Thoracic aorta (tissue), 2 donors: ENCODE data around the gene GTF2I. TPM values are rescaled to one million over a fixed set of nuclear protein-coding genes. Genes with fewer than 3 reads are reported as not detected.
"Not testable (repeated sequence)": the region's sequence is repeated elsewhere in the genome, so short reads cannot be mapped to it uniquely, and the experiment has no call there.

ENCODE experiments used
- ATAC-seq: fragments of 150-250 bp; one replicate; pipeline ENCODE4 v1.8.0; 2017; ENCODE audit warnings: low read depth; ENCODE audit not compliant: insufficient number of reproducible peaks, low FRiP score
- DNase-seq: peaks from one replicate; pipeline ENCODE4 v3.0.0-alpha.2; 2020; ENCODE audit warnings: low spot score
- H3K27ac ChIP-seq, 2 donors: fragments of 200-600 bp; sonication (generic); 1 replicate in 1 of 2; 2 replicates in 1 of 2; pipeline ENCODE4 v1.5.1; 2016; ENCODE audit warnings: mild to moderate bottlenecking in 2 of 2, moderate library complexity in 2 of 2
- H3K27me3 ChIP-seq: fragments of 200-600 bp; sonication (generic); replicated peaks from 2 replicates; pipeline ENCODE4 v1.6.0; 2016; ENCODE audit warnings: mild to moderate bottlenecking; ENCODE audit not compliant: insufficient read depth
- H3K36me3 ChIP-seq: fragments of 200-600 bp; sonication (generic); one replicate; pipeline ENCODE4 v1.5.1; 2016
- H3K4me1 ChIP-seq, 2 donors: fragments of 200-600 bp; sonication (generic); 1 replicate in 1 of 2; 2 replicates in 1 of 2; pipeline versions ENCODE4 v1.5.1 to v1.6.0; 2016; ENCODE audit warnings: low read depth in 2 of 2, mild to moderate bottlenecking in 1 of 2; ENCODE audit not compliant: control insufficient read depth in 1 of 2
- H3K4me3 ChIP-seq: fragments of 200-600 bp; sonication (generic); 2 replicates; pipeline ENCODE4 v1.5.1; 2016; ENCODE audit warnings: mild to moderate bottlenecking
- H3K9me3 ChIP-seq: fragments of 200-600 bp; sonication (generic); 2 replicates; pipeline ENCODE4 v1.5.1; 2016
- total RNA-seq, 2 donors: library from RNA; depleted of rRNA; stranded (reverse); fragments of >200 nt; gene quantifications; one replicate each; pipeline versions ENCODE4 v1.1.0 to v1.2.3, GENCODE V29; 2016
- TF ChIP-seq, protein P1 (sequence below): fragments of 200-600 bp; sonication (generic); IDR thresholded peaks from one replicate; pipeline ENCODE4 v1.5.1; 2019; ENCODE audit warnings: antibody characterized with exemption

Gene GTF2I
- total RNA-seq, 2 donors from 2014 or later: 107 to 157 TPM

DNA sequence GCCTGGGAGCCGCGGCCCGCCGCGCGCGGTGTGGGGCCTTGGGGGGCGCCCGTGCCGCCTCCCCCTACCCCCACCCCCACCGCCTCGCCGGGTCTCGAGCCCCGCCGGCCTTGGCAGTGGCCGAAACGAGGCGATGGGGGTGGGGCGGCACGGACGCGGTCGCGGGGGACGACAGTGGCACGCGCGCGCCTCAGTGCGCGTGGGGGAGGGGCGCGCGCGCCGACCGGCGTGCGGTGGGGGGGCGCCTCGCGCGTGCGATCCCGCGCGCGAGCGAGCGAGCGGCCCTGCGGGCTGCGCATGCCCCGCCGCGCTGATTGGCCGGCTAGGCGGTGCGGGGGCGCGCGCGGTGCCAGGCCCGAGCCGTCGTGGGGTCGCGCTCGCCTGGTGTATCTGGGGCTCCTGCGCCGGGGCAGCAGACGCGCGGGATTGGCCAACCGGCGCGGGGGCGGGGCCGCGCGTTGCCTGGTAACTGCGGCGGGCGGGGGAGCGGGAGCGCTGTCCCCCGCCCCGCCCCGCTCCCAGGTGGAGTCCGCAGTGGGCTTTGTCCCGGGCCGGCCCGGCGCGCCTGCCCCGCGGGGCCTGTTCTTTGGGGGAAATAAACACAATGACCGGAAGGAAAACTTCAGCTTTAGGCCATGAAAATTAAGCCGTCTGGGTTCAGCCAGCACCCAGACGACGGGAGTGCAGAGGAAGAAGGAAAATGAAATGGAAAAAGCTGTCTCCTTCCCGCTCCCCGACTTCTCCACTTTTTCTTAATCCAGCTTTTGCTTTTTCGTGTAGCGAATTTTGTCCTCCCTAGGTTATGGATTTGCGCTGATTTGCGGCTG lies 873 bp downstream of the GTF2I start:
- Histone ChIP-seq H3K4me3 (peak overlapping the region; percentile 96), H3K9me3 (no peaks in the 10 kb centered on the region), H3K4me1 (peaks cover 35 to 51% of the 10 kb centered on the region in 2 donors), H3K27me3 (no peaks in the 10 kb centered on the region), H3K27ac (peak overlapping the region; percentile 85 to 90), H3K36me3 (no peaks in the 10 kb centered on the region)
- DNase-seq: peak; percentile 62
- ATAC-seq: peak; percentile 50
- TF ChIP-seq, protein P1, sequence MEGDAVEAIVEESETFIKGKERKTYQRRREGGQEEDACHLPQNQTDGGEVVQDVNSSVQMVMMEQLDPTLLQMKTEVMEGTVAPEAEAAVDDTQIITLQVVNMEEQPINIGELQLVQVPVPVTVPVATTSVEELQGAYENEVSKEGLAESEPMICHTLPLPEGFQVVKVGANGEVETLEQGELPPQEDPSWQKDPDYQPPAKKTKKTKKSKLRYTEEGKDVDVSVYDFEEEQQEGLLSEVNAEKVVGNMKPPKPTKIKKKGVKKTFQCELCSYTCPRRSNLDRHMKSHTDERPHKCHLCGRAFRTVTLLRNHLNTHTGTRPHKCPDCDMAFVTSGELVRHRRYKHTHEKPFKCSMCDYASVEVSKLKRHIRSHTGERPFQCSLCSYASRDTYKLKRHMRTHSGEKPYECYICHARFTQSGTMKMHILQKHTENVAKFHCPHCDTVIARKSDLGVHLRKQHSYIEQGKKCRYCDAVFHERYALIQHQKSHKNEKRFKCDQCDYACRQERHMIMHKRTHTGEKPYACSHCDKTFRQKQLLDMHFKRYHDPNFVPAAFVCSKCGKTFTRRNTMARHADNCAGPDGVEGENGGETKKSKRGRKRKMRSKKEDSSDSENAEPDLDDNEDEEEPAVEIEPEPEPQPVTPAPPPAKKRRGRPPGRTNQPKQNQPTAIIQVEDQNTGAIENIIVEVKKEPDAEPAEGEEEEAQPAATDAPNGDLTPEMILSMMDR: no peak

DNA sequence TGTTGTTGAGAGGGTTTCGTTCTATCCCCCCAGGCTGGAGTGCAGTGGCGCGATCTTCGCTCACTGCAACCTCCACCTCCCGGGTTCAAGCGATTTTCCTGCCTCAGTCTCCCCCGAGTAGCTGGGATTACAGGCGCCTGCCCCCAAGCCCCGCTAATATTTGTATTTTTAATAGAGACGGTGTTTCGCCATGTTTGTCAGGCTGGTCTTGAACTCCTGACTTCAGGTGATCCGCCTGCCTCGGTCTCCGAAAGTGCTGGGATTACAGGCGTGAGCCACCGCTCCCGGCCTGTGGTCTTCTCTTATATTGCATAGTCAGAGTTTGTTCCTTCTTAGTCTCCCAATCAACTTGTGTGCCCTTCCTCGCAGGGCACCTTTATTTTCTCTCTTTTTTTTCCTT lies 2.7 kb downstream of the GTF2I start:
- DNase-seq, H3K27me3 ChIP-seq, ATAC-seq, H3K9me3 ChIP-seq, H3K36me3 ChIP-seq: not testable (repeated sequence)
- H3K4me1 ChIP-seq: peaks cover 37 to 52% of the 10 kb centered on the region in 2 donors
- peak overlapping the region; percentile 41 to 65 for H3K27ac ChIP-seq
- H3K4me3 ChIP-seq: peak overlapping the region; percentile 54

DNA sequence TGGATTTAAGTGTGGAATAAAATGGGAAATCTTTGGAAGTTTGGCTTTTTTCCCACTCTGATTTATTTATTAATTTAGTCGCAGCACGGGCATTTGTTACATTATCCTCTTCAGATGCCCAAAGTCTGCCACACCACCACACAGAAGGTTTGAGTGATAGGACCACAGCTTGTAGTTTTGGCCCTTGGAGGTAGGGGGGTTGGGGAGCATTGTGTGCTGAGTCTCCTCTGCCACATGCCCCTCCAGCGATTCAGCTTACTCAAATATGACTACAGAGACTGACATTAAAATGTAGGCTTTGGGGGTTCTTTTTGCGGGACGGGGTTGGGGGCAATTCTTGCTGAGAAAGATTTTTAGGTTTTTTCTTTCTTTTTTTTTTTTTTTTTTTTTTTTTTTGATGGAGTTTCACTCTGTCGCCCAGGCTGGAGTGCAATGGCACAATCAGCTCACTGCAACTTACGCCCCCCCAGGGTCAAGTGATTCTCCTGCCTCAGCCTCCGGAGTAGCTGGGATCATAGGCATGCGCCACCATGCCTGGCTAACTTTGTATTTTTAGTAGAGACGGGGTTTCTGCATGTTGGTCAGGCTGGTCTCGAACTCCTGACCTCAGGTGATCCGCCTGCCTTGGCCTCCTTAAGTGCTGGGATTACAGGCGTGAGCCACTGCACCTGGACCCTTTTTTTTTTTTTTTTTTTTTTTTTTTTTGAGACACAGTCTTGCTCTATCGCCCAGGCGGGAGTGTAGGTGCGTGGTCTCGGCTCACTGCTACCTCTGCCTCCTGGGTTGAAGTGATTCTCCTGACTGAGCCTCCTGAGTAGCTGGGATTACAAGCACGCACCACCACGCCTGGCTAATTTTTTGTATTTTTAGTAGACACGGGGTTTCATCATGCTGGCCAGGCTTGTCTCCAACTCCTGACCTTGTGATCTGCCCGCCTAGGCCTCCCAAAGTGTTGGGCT lies 4.6 kb downstream of the GTF2I start:
- not testable (repeated sequence) for H3K9me3 ChIP-seq, ATAC-seq, H3K4me3 ChIP-seq, H3K27ac ChIP-seq, H3K27me3 ChIP-seq, H3K36me3 ChIP-seq, DNase-seq
- peaks cover 34 to 43% of the 10 kb centered on the region in 2 donors for H3K4me1 ChIP-seq

DNA sequence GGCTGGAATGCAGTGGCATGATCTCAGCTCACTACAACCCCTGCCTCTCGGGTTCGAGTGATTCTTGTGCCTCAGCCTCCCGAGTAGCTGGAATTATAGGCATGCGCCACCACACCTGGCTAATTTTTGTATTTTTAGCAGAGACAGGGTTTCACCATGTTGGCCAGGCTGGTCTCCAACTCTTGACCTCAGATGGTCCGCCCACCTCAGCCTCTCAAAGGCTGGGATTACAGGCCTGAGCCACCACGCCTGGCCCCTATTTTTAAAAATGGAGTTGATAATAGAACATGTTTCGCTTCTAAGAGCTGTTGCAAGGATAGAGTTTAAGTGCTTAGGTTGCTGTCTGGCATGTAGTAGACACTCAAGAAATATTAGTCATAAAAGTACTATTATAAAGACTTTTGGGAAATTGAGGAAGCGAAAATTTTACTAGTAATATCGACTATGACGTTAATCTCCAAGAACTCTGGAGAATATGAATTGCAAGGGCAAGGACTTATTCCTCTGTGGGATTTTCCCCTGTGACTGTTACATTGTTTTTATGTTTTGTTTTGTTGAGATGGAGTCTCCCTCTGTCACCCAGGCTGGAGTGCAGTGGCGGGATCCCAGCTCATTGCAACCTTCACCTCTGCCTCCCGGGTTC lies 7.9 kb downstream of the GTF2I start:
- no peak overlapping the region for H3K27ac ChIP-seq
- H3K4me1 ChIP-seq: peaks cover 20 to 27% of the 10 kb centered on the region in 2 donors
- ATAC-seq: no peak

DNA sequence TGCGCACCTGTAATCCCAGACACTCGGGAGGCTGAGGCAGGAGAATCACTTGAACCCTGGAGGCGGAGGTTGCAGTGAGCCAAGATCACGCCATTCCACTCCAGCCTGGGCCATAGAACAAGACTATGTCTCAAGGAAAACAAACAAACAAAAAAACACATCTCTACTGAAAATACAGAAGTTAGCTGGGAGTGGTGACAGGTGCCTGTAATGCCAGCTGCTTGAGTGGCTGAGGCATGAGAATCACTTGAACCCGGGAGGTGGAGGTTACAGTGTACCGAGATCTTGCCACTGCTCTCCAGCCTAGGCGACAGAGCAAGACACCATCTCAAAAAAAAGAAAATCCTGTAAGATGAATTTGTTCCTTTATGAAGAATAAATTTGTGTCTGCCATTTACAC lies 9.5 kb downstream of the GTF2I start:
- H3K4me1 ChIP-seq: peaks cover 4 to 11% of the 10 kb centered on the region in 2 donors
- not testable (repeated sequence) for H3K9me3 ChIP-seq, H3K36me3 ChIP-seq, H3K27me3 ChIP-seq, H3K27ac ChIP-seq, DNase-seq, H3K4me3 ChIP-seq, ATAC-seq

More for the DNA sequence above, 7.9 kb downstream of the GTF2I start:
- TF ChIP-seq, protein P1: no peak
- no peaks in the 10 kb centered on the region for H3K36me3 ChIP-seq
- no peaks in the 10 kb centered on the region for H3K27me3 ChIP-seq
- no peaks in the 10 kb centered on the region for H3K9me3 ChIP-seq
- no peak overlapping the region for H3K4me3 ChIP-seq
- no peak for DNase-seq

DNA sequence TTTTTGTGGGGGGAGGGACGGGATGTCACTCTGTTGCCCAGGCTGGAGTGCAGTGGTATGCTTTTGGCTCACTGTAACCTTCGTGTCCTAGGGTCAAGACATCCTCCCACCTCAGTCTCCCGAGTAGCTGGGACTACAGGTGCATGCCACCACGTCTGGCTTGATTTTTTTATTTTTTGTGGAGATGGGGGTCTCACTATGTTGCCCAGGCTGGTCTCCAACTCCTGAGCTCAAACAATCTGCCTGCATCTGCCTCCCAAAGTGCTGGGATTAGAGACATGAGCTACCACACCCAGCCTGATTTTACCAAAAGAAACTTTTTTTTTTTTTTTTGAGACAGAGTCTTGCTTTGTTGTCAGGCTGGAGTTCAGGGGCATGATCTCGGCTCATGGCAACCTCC lies 10.0 kb downstream of the GTF2I start:
- ATAC-seq, H3K27ac ChIP-seq: not testable (repeated sequence)

More for the DNA sequence above, 10.0 kb downstream of the GTF2I start:
- H3K4me3 ChIP-seq, DNase-seq, H3K27me3 ChIP-seq, H3K4me1 ChIP-seq, H3K9me3 ChIP-seq, H3K36me3 ChIP-seq: not testable (repeated sequence)
